ENCODE results near the gene CASP4.
"Not testable (repeated sequence)": the region's sequence is repeated elsewhere in the genome, so short reads cannot be mapped to it uniquely, and the experiment has no call there.

Gene CASP4

GRCh38 chr11:104934594-104934993, 33.8 kb downstream of the CASP4 start (continued):
- TF ChIP-seq ZNF266 (tag by site-specific recombination; IDR thresholded peaks at IDR 0.05; ENCODE audit: low read depth) (no peak), KLF16 (tag by site-specific recombination; IDR thresholded peaks at IDR 0.05) (no peak)

GRCh38 chr11:104934073-104934472, 34.3 kb downstream of the CASP4 start:
- CTCF ChIA-PET = interaction anchor here (0.6 kb wide), 1 partner anchor 12 kb away, joined by 3 read pairs; no protein-coding TSS in a partner anchor
- POLR2A ChIA-PET = interaction anchor here (0.6 kb wide), 1 partner anchor 25 kb away, joined by 3 read pairs; no protein-coding TSS in a partner anchor
- H3K27ac ChIP-seq (ENCODE audit: extremely low read depth, low read depth, low read length); H3K4me3 ChIP-seq (ENCODE audit: low read depth, low read length); H3K9me3 ChIP-seq (ENCODE audit: control insufficient read depth, insufficient read depth, low read depth, low read length); H3K4me1 ChIP-seq (ENCODE audit: control insufficient read depth, insufficient read depth, low read length); H3K36me3 ChIP-seq (ENCODE audit: control insufficient read depth in 2 of 2, insufficient read depth in 1 of 2, low read length in 2 of 2): not testable (repeated sequence)
- TF ChIP-seq ZNF426 (tag by site-specific recombination; IDR thresholded peaks at IDR 0.05) (peak; percentile 59), ZBTB8A (tag by site-specific recombination; IDR thresholded peaks at IDR 0.05) (peak; percentile 40; the same call in 1 of the 2 replicates), ZNF394 (tag by site-specific recombination; IDR thresholded peaks at IDR 0.05; ENCODE audit: borderline replicate concordance) (peak; percentile 79), ZNF518A (tag by site-specific recombination; conservative IDR thresholded peaks at IDR 0.05; ENCODE audit: low read depth) (peak; percentile 68; the same call in 1 of the 2 replicates), ZNF555 (tag by site-specific recombination; conservative IDR thresholded peaks at IDR 0.05) (peak; percentile 59), ZNF623 (tag by site-specific recombination; IDR thresholded peaks at IDR 0.05) (peak; percentile 51; the same call in 1 of the 2 replicates), ZNF140 (tag by site-specific recombination; IDR thresholded peaks at IDR 0.05) (peak; percentile 46; the same call in 1 of the 2 replicates), ZNF433 (tag by site-specific recombination; IDR thresholded peaks at IDR 0.05; ENCODE audit: low read depth) (0 out of 2 replicates have a peak, but pooled peaks have one; percentile 32), ZNF560 (tag by site-specific recombination; IDR thresholded peaks at IDR 0.05; ENCODE audit: borderline replicate concordance) (0 out of 2 replicates have a peak, but pooled peaks have one; percentile 47)
- TF ChIP-seq, protein P1, sequence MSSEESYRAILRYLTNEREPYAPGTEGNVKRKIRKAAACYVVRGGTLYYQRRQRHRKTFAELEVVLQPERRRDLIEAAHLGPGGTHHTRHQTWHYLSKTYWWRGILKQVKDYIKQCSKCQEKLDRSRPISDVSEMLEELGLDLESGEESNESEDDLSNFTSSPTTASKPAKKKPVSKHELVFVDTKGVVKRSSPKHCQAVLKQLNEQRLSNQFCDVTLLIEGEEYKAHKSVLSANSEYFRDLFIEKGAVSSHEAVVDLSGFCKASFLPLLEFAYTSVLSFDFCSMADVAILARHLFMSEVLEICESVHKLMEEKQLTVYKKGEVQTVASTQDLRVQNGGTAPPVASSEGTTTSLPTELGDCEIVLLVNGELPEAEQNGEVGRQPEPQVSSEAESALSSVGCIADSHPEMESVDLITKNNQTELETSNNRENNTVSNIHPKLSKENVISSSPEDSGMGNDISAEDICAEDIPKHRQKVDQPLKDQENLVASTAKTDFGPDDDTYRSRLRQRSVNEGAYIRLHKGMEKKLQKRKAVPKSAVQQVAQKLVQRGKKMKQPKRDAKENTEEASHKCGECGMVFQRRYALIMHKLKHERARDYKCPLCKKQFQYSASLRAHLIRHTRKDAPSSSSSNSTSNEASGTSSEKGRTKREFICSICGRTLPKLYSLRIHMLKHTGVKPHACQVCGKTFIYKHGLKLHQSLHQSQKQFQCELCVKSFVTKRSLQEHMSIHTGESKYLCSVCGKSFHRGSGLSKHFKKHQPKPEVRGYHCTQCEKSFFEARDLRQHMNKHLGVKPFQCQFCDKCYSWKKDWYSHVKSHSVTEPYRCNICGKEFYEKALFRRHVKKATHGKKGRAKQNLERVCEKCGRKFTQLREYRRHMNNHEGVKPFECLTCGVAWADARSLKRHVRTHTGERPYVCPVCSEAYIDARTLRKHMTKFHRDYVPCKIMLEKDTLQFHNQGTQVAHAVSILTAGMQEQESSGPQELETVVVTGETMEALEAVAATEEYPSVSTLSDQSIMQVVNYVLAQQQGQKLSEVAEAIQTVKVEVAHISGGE (tag by site-specific recombination; conservative IDR thresholded peaks at IDR 0.05; ENCODE audit: low read depth) = peak; percentile 61

DNA sequence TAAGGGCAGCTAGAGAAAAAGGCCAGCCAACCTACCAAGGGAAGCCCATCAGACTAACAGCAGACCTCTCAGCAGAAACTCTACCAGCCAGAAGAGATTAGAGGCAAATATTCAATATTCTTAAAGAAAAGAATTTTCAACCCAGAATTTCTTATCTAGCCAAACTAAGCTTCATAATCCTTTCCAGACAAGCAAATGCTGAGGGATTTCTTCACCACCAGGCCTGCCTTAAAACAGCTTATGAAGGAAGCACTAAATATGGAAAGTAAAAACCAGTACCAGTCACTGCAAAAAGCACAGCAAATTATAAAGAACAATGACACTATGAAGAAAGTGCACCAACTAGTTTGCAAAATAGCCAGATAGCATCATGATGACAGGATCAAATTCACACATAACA, 39.6 kb downstream of the CASP4 start:
- ChIA-PET CTCF (interaction anchor here (1.3 kb wide), 1 partner anchor 18 kb away, joined by 3 read pairs; no protein-coding TSS in a partner anchor), POLR2A (no interaction called here)
- no peak for TF ChIP-seq YY2 (tag by site-specific recombination; IDR thresholded peaks at IDR 0.05)
- TF ChIP-seq ZNF23 (tag by site-specific recombination; IDR thresholded peaks at IDR 0.05; ENCODE audit: borderline replicate concordance) = no peak
- no peaks in the 10 kb centered on the region for H3K4me1 ChIP-seq (ENCODE audit: control insufficient read depth, insufficient read depth, low read length)
- H3K4me3 ChIP-seq (ENCODE audit: low read depth, low read length) = no peak overlapping the region
- no peaks in the 10 kb centered on the region for H3K36me3 ChIP-seq (ENCODE audit: control insufficient read depth in 2 of 2, insufficient read depth in 1 of 2, low read length in 2 of 2)
- H3K9me3 ChIP-seq (ENCODE audit: control insufficient read depth, insufficient read depth, low read depth, low read length) = no peaks in the 10 kb centered on the region
- no peak overlapping the region for H3K27ac ChIP-seq (ENCODE audit: extremely low read depth, low read depth, low read length)

Measured in HEK293 (cell line).